ENCODE data around the gene OR8G5.
"Not testable (repeated sequence)": the region's sequence is repeated elsewhere in the genome, so short reads cannot be mapped to it uniquely, and the experiment has no call there.

The OR8G5 gene, protein sequence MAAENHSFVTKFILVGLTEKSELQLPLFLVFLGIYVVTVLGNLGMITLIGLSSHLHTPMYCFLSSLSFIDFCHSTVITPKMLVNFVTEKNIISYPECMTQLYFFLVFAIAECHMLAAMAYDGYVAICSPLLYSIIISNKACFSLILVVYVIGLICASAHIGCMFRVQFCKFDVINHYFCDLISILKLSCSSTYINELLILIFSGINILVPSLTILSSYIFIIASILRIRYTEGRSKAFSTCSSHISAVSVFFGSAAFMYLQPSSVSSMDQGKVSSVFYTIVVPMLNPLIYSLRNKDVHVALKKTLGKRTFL

DNA sequence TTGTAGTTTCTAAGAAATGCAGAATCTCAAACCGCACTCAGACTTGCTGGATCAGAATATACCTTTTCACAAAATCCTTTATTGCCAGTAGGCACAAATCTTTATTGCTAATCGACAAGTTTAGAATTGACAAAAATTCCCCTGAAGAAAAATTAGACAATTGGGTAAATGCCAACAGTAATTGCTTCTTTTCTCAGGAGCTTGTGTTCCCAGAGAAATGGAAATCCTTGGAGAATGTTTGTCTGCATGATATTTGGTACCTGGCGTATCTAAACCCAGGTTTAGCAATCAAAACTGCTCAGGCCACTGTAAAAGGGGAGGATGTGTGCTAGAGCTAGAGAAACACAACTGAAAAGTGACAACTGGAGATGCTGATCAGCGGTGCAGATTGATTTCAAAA is at the start of gene OR8G5:
Gene OR8G5 (plus strand): TSS at position 301 of the 400 bp plus-strand sequence. CDS start 8,556 bp downstream, outside the sequence.
- DNase-seq (ENCODE audit: low spot score): no peak

- DNase-seq (ENCODE audit: low spot score): no peak
Measured at GRCh38 chr11:124207102-124207792, 48.9 kb upstream of the OR8G5 start.

DNA sequence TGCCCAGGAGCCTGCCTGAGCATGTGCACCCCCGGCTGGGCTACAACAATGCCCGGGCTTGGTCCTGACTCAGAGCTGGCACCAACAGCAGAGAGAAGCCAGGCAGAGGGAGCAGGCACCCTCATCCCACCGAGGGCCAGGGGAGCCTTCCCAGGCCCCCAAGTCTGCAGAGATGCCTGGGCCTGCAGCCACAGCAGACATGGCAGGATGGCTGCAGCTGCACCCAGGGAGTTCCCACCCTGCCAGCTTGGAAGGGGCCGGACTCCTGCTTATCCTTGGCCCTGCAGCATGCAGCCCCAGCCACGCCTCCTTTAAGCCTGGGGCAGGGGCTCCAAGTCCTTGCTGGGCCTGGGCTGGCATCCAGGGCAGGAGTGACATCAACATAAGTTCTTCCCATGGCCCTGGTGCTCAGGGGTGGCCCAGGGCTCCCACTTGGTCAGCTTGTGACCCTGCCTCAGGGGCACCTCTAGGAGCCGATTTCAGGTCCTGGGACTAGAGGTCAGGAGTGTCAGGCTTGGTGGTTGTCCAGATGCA is 46.3 kb upstream of the OR8G5 start:
- no peak for DNase-seq (ENCODE audit: low spot score)

GRCh38 chr11:124210421-124210820 is 45.8 kb upstream of the OR8G5 start:
- DNase-seq (ENCODE audit: low spot score): no peak

- DNase-seq (ENCODE audit: low spot score): no peak
Measured at GRCh38 chr11:124211321-124211720, 44.9 kb upstream of the OR8G5 start.

- DNase-seq (ENCODE audit: low spot score): no peak
Measured at GRCh38 chr11:124214027-124214426, 42.1 kb upstream of the OR8G5 start.

GRCh38 chr11:124219126-124219525 is 37.0 kb upstream of the OR8G5 start:
- no peak for DNase-seq (ENCODE audit: low spot score)

DNA sequence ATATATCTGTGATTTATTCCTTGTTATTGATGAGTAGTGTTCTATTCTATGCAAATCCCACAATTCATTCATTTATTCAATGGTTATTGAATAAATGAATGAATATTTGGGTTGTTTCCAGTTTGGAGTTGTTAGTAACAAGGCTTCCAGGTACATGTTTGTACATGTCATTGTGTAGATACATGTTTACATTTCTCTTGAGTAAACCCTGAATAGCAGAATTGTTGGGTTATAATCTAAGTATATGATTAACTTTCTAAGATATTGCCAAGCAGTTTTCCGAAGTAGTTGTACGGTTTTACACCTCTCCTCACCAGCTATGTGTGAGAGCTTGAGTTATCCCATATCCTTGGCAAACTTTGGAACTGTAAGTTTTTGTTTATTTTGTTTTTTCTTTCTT is 33.8 kb upstream of the OR8G5 start:
- no peak for DNase-seq (ENCODE audit: low spot score)

DNA sequence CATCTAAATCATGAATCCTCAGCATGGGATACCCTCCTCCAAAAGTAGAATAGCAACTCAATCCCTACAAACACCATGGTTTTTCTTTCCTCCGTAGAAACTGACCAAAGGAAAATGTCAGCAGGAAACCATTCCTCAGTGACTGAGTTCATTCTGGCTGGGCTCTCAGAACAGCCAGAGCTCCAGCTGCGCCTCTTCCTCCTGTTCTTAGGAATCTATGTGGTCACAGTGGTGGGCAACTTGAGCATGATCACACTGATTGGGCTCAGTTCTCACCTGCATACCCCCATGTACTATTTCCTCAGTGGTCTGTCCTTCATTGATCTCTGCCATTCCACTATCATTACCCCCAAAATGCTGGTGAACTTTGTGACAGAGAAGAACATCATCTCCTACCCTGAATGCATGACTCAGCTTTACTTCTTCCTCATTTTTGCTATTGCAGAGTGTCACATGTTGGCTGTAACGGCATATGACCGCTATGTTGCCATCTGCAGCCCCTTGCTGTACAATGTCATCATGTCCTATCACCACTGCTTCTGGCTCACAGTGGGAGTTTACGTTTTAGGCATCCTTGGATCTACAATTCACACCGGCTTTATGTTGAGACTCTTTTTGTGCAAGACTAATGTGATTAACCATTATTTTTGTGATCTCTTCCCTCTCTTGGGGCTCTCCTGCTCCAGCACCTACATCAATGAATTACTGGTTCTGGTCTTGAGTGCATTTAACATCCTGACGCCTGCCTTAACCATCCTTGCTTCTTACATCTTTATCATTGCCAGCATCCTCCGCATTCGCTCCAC is 31.4 kb upstream of the OR8G5 start:
- DNase-seq (ENCODE audit: low spot score): not testable (repeated sequence)

GRCh38 chr11:124225471-124225870 is 30.7 kb upstream of the OR8G5 start:
- no peak for DNase-seq (ENCODE audit: low spot score)

DNA sequence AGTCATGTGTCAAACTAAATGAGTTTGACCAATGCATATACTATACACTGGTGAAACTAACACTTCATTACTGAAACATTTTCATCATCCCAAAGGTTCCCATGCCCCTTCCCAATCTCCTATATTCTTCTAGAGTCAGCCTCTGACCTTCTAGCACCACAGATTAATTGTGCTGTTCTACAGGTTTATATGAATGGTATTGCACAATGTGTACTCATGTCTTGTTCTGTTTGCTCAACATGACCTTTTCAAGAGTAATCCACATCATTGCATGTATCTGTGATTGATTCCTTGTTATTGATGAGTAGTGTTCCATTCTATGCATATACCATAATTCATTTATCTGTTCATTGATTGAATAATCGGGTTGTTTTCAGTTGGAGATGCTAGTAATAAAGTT is 22.8 kb upstream of the OR8G5 start:
- no peak for DNase-seq (ENCODE audit: low spot score)

DNA sequence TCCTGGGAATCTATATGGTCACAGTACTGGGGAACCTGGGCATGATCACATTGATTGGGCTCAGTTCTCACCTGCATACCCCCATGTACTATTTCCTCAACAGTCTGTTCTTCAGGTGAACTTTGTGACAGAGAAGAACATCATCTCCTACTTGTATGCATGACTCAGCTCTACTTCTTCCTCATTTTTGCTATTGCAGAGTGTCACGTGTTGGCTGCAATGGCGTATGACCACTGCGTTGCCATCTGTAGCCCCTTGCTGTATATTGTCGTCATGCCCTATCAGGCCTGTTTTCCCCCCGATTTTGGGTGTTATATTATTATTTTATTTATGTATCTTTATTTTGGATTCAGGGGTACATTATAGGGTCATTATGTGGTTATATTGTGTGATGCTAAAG is 17.7 kb upstream of the OR8G5 start:
- DNase-seq (ENCODE audit: low spot score): no peak

GRCh38 chr11:124240621-124241397 is 15.4 kb upstream of the OR8G5 start, which contains the start of gene OR8G1:
Gene OR8G1 (plus strand): TSS chr11:124241095. CDS start chr11:124249676, 8,581 bp downstream.
- DNase-seq (ENCODE audit: low spot score): no peak

GRCh38 chr11:124249869-124250268 is 6.3 kb upstream of the OR8G5 start:
- not testable (repeated sequence) for DNase-seq (ENCODE audit: low spot score)

DNA sequence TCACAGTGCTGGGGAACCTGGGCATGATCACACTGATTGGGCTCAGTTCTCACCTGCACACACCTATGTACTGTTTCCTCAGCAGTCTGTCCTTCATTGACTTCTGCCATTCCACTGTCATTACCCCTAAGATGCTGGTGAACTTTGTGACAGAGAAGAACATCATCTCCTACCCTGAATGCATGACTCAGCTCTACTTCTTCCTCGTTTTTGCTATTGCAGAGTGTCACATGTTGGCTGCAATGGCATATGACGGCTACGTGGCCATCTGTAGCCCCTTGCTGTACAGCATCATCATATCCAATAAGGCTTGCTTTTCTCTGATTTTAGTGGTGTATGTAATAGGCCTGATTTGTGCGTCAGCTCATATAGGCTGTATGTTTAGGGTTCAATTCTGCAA is 8.9 kb downstream of the OR8G5 start:
- not testable (repeated sequence) for DNase-seq (ENCODE audit: low spot score)

GRCh38 chr11:124270886-124271285 is 14.7 kb downstream of the OR8G5 start:
- DNase-seq (ENCODE audit: low spot score): not testable (repeated sequence)

GRCh38 chr11:124274000-124274399 is 17.8 kb downstream of the OR8G5 start:
- no peak for DNase-seq (ENCODE audit: low spot score)

- no peak for DNase-seq (ENCODE audit: low spot score)
Measured at GRCh38 chr11:124276081-124276480, 19.9 kb downstream of the OR8G5 start.

DNA sequence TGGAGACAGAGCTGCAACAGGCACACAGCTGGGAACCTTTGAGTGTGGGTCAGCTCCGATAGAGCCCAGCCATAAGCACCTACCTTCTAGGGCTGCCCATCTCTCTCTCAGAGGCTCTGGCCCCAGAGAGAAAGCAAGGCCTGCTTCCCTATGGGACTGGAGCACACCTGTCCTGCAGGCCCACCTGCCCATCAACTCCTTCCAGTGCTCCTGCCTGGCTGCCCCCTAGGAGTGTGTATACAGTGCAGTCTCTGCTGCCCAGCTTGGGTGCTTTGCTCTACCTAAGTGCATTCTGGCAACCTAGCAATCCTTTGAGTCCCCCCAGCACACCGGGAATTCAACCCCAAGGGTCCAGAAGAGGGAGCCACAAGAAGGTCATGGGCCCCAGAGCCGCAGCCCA is 21.0 kb downstream of the OR8G5 start:
- no peak for DNase-seq (ENCODE audit: low spot score)

- DNase-seq (ENCODE audit: low spot score): no peak
Measured at GRCh38 chr11:124277804-124278203, 21.6 kb downstream of the OR8G5 start.

GRCh38 chr11:124278261-124278660 is 22.1 kb downstream of the OR8G5 start:
- DNase-seq (ENCODE audit: low spot score): no peak
